HFFc6 (cell line): ENCODE data around the gene KHNYN. TPM values are rescaled to one million over a fixed set of nuclear protein-coding genes. Genes with fewer than 3 reads are reported as not detected.

Source experiments
- DNase-seq: peaks from one replicate; pipeline ENCODE4 v3.0.0-alpha.2; 2018
- H3K27ac Mint-ChIP-seq: 2 replicates; pipeline ENCODE4 v1.8.0; 2020; ENCODE audit warnings: mild to moderate bottlenecking, mixed read lengths
- H3K27me3 Mint-ChIP-seq: 2 replicates; pipeline ENCODE4 v1.8.0; 2021; ENCODE audit warnings: mild to moderate bottlenecking, moderate library complexity, mixed read lengths; ENCODE audit not compliant: insufficient read depth
- H3K36me3 Mint-ChIP-seq: 2 replicates; pipeline ENCODE4 v1.8.0; 2021; ENCODE audit warnings: low read depth, mixed read lengths
- H3K4me1 Mint-ChIP-seq: 2 replicates; pipeline ENCODE4 v1.8.0; 2020; ENCODE audit warnings: low read depth, mixed read lengths
- H3K4me3 Mint-ChIP-seq: 2 replicates; pipeline ENCODE4 v1.8.0; 2020; ENCODE audit warnings: mild to moderate bottlenecking, moderate library complexity, mixed read lengths
- H3K9me3 Mint-ChIP-seq: 2 replicates; pipeline ENCODE4 v1.8.0; 2020; ENCODE audit warnings: mild to moderate bottlenecking, mixed read lengths
- CTCF ChIP-seq: fragments of 200-600 bp; sonication (generic); IDR thresholded peaks from 2 replicates; pipeline ENCODE4 v1.5.0; 2021; ENCODE audit warnings: antibody characterized with exemption, mild to moderate bottlenecking
- total RNA-seq, 6 experiments: library from RNA; stranded (reverse); fragmentation: NEBNext Ultra II Directional; extraction: Animal tissue kit (Norgen Biotek cat#: 25700); gene quantifications; 2 replicates in 1 of 6; 3 replicates in 5 of 6; pipeline ENCODE4 v1.2.3, GENCODE V29; 2021

Gene KHNYN
- total RNA-seq, 6 experiments from 2014 or later: 25.4 to 29.2 (median 28.0) TPM

DNA sequence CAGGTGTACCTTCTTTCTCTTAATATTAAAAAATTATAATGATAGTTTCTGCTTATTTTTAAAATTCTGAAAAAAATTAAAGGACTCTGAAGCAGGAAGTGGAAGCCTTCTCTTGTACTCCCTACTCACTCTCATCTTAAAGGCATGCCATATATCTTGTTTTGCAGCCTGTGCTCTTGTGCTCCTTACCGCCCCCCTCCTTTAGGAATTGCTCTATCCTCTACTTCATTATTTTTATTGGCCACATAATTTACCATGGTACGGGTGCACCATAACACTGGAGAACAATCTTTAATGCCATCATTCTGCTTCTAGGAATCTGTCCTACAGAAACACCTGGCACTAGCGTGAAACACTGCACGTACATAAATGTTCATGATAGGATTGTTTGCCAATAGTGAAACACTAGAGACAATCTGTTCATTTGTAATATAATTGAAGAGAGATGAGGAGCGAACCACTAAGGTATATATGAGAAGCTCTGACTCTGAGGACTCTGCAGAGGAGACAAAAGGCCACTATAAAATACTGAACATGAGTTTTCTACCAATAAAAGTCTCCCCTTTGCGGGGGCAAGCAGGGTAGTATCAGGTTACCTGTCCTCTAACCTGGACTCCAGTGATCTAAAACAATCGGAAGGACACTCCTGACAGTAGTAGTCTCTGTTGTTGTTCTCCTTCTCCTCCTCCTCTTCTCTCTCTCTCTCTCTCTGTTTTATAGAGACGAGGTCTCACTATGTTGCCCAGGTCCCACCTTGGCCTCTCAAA lies 37.2 kb upstream of the KHNYN start:
- no peaks in the 10 kb centered on the region for H3K9me3 Mint-ChIP-seq
- TF ChIP-seq CTCF: no peak; the same call in 1 of the 2 replicates
- no peak overlapping the region for H3K4me3 Mint-ChIP-seq
- H3K27me3 Mint-ChIP-seq: peaks cover 9% of the 10 kb centered on the region
- H3K36me3 Mint-ChIP-seq: no peaks in the 10 kb centered on the region
- DNase-seq: peak; percentile 30
- peaks cover 29% of the 10 kb centered on the region for H3K4me1 Mint-ChIP-seq
- no peak overlapping the region for H3K27ac Mint-ChIP-seq

DNA sequence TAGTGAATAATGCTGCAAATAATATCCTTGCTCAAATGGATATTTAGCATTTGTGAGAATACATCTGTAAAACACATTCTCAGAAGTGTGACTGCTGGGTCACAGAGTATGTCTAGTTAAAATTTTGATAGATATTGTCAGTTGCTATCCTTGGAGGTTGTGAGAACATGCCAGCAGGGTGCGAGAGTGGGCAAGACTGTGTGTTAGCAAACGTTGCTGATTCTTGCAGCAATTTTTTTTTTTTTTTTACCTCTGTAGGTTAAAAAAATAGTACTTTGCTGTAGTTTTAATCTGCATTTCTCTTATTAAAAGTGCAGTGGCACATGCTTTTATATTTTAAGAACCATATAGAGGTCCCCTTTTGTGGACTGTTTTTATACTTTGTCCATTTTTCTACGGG lies 35.5 kb upstream of the KHNYN start:
- no peak for DNase-seq
- TF ChIP-seq CTCF: no peak
- Mint-ChIP-seq H3K4me1 (peaks cover 26% of the 10 kb centered on the region), H3K36me3 (no peaks in the 10 kb centered on the region), H3K27me3 (peaks cover 9% of the 10 kb centered on the region), H3K27ac (no peak overlapping the region), H3K9me3 (no peaks in the 10 kb centered on the region), H3K4me3 (no peak overlapping the region)

DNA sequence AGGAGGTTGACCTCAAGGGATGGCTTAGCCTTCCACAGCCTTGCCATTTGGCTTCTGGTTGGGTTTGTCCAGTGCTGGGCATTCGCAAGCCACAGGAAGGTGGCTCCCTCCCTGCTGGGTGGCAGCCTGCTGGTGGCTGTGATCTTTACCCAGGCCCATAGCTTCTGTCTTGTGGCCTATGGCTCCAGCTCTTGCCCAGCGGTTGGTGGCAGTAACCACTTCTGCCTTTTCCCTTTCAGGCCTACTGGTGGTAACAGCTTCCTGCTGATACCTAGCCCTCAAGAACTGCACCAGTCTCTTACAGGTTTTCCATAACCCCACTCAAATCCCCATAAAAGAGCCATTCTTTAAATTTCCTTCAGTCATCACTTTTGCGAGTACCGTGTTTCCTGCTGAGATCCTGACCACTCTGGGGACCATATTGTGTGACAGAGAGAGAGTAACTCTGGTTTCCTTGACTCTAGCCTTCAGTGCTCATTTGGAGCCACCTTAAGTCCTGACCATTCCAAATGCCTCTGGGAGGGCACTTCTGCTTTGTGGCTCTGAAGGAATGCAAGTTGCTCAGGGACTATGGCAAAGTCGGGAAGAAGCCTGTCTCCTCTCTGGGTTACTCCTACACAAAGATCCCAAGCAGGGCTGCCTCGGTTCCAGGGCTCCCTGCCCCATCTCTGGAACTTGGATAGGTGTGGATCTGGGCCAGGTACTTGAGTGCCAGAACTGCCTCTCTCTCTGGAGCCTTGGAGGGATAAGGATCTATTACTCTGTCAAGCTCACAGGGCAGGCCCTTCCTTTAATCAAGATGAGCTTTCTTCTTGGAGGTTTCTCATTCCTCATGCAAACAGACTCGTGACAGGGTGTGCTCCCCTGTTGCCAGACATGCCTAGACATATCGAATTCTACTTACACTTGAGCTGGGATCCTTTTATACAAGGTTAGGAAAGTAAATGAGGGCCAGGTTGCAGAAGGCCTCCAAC lies 33.9 kb upstream of the KHNYN start:
- Mint-ChIP-seq H3K4me3 (no peak overlapping the region), H3K27ac (peak overlapping the region; percentile 45; the same call in 1 of the 2 replicates), H3K36me3 (no peaks in the 10 kb centered on the region), H3K27me3 (peaks cover 7% of the 10 kb centered on the region), H3K9me3 (no peaks in the 10 kb centered on the region), H3K4me1 (peaks cover 27% of the 10 kb centered on the region)
- no peak for TF ChIP-seq CTCF
- no peak for DNase-seq

- TF ChIP-seq CTCF: no peak
- H3K4me3 Mint-ChIP-seq: no peak overlapping the region; the same call in 1 of the 2 replicates
Observed at GRCh38 chr14:24397639-24398292, 32.0 kb upstream of the KHNYN start.

GRCh38 chr14:24398293-24398652 lies 31.5 kb upstream of the KHNYN start:
- no peak for DNase-seq
- Mint-ChIP-seq H3K4me1 (peaks cover 27% of the 10 kb centered on the region), H3K9me3 (no peaks in the 10 kb centered on the region), H3K27ac (no peak overlapping the region), H3K27me3 (peaks cover 9% of the 10 kb centered on the region), H3K36me3 (no peaks in the 10 kb centered on the region), H3K4me3 (no peak overlapping the region)
- TF ChIP-seq CTCF: no peak

More at GRCh38 chr14:24397639-24398292, 32.0 kb upstream of the KHNYN start:
- Mint-ChIP-seq H3K36me3 (no peaks in the 10 kb centered on the region), H3K27me3 (peaks cover 9% of the 10 kb centered on the region), H3K9me3 (no peaks in the 10 kb centered on the region), H3K27ac (no peak overlapping the region), H3K4me1 (peaks cover 22% of the 10 kb centered on the region)
- no peak for DNase-seq
